ENCODE results near the gene XAF1. TPM values are rescaled to one million over a fixed set of nuclear protein-coding genes. Genes with fewer than 3 reads are reported as not detected.

The XAF1 gene
- polyA plus RNA-seq, 1 of the 3 experiments (the other 2 are of a cell fraction), result 0.03 TPM

- Histone ChIP-seq H3K36me3 (replicated peaks in 1 of 2; ENCODE audit: control insufficient read depth in 1 of 2, insufficient read depth in 2 of 2, low read length in 1 of 2) (no peaks in the 10 kb centered on the region), H3K27me3 (ENCODE audit: insufficient read depth) (no peaks in the 10 kb centered on the region), H3F3A (replicated peaks; ENCODE audit: insufficient read depth) (peaks cover 4% of the 10 kb centered on the region), H3K9me3 (no peaks in the 10 kb centered on the region), H3K4me3 (ENCODE audit: low read depth in 2 of 2, low read length in 1 of 2) (no peak overlapping the region), H3K4me1 (ENCODE audit: control insufficient read depth in 1 of 2, insufficient read depth in 2 of 2, low read depth in 1 of 2, low read length in 1 of 2) (peaks cover 4 to 9% of the 10 kb centered on the region in 2 experiments; a peak in 3 of 4 replicates), H2AFZ (ENCODE audit: low read depth) (no peak overlapping the region), H3K27ac (ENCODE audit: low read depth in 2 of 2, low read length in 1 of 2) (no peak overlapping the region), H3K79me2 (ENCODE audit: insufficient read depth) (no peaks in the 10 kb centered on the region), H3K9ac (no peak overlapping the region), H3K9me2 (no peaks in the 10 kb centered on the region), H3K4me2 (no peak overlapping the region), H4K20me1 (ENCODE audit: insufficient read depth) (no peaks in the 10 kb centered on the region)
- POLR2A ChIA-PET, result no interaction called here
- no peak for DNase-seq
- CTCF ChIA-PET, result no interaction called here
- TF ChIP-seq SIN3A (IDR thresholded peaks at IDR 0.05; ENCODE audit: borderline replicate concordance, low read depth, low read length), result no peak
- TF ChIP-seq ELF1 (IDR thresholded peaks at IDR 0.05), result no peak
- no peak for TF ChIP-seq CTCF (IDR thresholded peaks at IDR 0.05)
- TF ChIP-seq NRF1 (IDR thresholded peaks at IDR 0.05; ENCODE audit: low read depth, low read length), result no peak
- TF ChIP-seq NFIC (IDR thresholded peaks at IDR 0.05; ENCODE audit: borderline replicate concordance), result no peak
- no peak for TF ChIP-seq USF1 (IDR thresholded peaks at IDR 0.05; ENCODE audit: borderline replicate concordance, low read depth)
- TF ChIP-seq CHD2 (IDR thresholded peaks at IDR 0.05; ENCODE audit: low read length, partially characterized antibody), result no peak
- TF ChIP-seq RCOR1 (IDR thresholded peaks at IDR 0.05; ENCODE audit: low read length), result no peak
- TF ChIP-seq EZH2phosphoT487 (IDR thresholded peaks at IDR 0.05; ENCODE audit: borderline replicate concordance, low read depth), result no peak
- no peak for TF ChIP-seq JUND (IDR thresholded peaks at IDR 0.05)
- no peak for TF ChIP-seq ZBTB33 (IDR thresholded peaks at IDR 0.05; ENCODE audit: borderline replicate concordance, low read depth)
- no peak for TF ChIP-seq REST (IDR thresholded peaks at IDR 0.05; ENCODE audit: low read depth, low read length)
- TF ChIP-seq FOSL2 (IDR thresholded peaks at IDR 0.05; ENCODE audit: borderline replicate concordance, low read depth), result no peak
- TF ChIP-seq EP300 (IDR thresholded peaks at IDR 0.05; ENCODE audit: borderline replicate concordance in 1 of 2, low read depth in 1 of 2, low read length in 1 of 2), result no peak
- TF ChIP-seq RFX5 (IDR thresholded peaks at IDR 0.05; ENCODE audit: low read length), result no peak
- TF ChIP-seq TEAD4 (IDR thresholded peaks at IDR 0.05; ENCODE audit: borderline replicate concordance, insufficient read depth), result no peak
- no peak for TF ChIP-seq SMC3 (IDR thresholded peaks at IDR 0.05; ENCODE audit: low read depth, low read length)
- no peak for TF ChIP-seq YY1 (IDR thresholded peaks at IDR 0.05; ENCODE audit: low read depth)
- TF ChIP-seq TCF12 (IDR thresholded peaks at IDR 0.05), result no peak
- 63% methylated on average over 2 of the region's 2 CpGs for WGBS (ENCODE audit: low lambda C conversion rate)
Measured at GRCh38 chr17:6757747-6758146, 1.9 kb downstream of the XAF1 start.

Data from SK-N-SH (cell line).